GM12873 (cell line): Measurements from ENCODE around the gene PNKD.

ENCODE experiments used
- TF ChIP-seq, protein P1 (sequence below): IDR thresholded peaks from 2 replicates; pipeline ENCODE4 v1.5.1; 2012; ENCODE audit warnings: low read depth, mild to moderate bottlenecking, moderate library complexity, low read length, control low read depth; ENCODE audit not compliant: insufficient read depth; ENCODE audit errors: missing control alignments

PNKD gene

DNA sequence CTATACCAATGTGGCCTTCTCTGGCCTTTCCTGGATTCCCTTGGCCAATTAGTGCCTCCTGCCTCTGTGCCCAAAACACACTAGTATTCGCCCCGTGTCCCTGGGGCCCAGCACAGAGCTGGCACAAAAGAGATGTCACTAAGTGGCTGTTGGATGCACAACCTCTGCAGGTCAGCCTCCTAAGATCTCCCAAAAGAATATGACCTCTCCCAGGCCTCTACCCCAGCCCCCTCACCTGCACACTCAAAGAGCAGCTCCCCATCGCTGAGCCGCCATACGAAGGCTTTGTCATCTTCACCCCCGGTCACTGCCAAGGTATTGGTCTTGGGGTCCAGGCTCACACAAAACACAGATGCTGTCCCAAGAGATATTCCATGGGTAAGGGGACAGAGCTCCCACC is 3.1 kb upstream of the PNKD start:
- TF ChIP-seq, protein P1, sequence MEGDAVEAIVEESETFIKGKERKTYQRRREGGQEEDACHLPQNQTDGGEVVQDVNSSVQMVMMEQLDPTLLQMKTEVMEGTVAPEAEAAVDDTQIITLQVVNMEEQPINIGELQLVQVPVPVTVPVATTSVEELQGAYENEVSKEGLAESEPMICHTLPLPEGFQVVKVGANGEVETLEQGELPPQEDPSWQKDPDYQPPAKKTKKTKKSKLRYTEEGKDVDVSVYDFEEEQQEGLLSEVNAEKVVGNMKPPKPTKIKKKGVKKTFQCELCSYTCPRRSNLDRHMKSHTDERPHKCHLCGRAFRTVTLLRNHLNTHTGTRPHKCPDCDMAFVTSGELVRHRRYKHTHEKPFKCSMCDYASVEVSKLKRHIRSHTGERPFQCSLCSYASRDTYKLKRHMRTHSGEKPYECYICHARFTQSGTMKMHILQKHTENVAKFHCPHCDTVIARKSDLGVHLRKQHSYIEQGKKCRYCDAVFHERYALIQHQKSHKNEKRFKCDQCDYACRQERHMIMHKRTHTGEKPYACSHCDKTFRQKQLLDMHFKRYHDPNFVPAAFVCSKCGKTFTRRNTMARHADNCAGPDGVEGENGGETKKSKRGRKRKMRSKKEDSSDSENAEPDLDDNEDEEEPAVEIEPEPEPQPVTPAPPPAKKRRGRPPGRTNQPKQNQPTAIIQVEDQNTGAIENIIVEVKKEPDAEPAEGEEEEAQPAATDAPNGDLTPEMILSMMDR, result no peak

DNA sequence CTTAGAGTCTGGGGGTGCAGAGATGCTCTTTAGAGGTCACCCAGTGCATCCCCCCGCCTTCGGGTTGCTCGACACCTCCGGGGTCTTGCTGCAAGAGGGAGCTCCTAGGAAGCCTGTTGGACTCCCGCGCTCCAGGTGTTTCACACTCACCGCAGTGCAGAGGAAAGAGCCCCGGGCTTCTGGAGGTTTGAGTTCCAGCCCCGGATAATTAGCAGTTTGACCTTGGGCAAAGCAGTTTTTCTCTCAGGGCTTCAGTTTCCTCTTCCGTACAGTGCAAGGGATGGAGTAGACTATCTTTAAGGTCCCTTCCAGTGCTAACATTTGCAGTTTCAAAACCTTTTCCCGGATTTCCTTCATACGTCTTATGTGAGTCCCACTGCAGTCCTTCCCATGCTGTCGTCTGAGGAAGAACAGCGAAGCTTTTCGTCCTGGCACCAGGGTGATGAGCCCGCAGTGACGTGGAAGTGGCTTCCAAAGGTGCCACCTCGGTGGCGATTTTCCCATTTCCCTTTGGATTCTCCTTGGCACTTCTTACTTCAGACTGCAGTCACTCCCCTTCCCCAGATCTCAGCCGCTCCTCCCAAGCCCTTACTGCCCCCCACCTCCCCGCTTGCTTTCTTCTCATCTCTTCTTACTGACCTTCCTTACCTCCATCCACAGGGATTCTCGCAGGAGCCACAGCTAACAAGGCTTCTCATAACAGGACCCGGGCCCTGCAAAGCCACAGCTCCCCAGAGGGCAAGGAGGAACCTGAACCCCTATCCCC is 585 bp downstream of the PNKD start:
- TF ChIP-seq, protein P1, result no peak

DNA sequence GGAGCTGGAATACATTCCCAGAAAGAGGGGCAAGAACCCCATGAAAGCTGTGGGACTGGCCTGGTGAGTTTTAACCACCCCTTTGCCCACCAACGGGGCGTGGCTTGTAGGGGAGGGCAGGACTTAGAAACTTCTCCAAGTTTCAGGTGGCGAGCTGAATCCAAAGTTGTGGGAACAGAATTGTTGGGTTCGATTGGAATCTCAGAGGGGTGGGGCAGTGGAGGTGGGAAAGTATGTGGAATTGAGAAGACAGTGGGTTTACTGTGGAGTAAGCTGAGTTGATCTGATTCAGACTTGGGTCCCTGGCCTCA is 1.1 kb downstream of the PNKD start:
- TF ChIP-seq, protein P1, result no peak

DNA sequence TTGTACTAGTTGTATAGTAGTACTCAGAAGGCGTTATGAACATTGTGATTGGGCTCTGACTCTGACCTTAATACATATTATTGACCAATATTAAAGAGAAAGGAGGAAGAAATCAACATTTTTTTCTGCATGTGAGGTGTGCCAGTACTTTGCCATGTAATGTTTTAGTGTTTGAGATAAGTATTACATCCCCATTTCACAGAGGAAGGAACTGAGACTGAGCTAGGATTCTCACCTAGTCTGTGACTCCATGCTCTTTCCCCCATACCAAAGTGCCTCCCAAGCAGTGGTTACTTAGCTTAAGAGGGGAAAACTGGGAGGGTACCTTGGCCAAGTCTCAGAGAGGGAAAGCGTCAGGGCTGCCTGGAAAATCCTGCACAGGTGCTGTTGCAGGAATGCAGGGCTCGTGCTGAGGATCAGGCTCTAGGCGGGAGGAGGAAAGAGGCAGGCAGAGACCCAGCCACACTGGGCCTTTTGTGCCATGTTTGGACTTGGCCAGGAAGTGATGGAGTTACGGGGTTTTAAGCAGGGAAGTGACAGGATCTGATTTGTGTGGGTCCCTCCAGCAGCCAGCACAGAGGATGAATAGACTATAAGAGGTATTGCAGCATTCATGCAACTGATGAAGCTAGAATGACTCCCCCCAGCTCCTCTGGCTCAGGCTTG is 1.7 kb downstream of the PNKD start:
- TF ChIP-seq, protein P1, result no peak

DNA sequence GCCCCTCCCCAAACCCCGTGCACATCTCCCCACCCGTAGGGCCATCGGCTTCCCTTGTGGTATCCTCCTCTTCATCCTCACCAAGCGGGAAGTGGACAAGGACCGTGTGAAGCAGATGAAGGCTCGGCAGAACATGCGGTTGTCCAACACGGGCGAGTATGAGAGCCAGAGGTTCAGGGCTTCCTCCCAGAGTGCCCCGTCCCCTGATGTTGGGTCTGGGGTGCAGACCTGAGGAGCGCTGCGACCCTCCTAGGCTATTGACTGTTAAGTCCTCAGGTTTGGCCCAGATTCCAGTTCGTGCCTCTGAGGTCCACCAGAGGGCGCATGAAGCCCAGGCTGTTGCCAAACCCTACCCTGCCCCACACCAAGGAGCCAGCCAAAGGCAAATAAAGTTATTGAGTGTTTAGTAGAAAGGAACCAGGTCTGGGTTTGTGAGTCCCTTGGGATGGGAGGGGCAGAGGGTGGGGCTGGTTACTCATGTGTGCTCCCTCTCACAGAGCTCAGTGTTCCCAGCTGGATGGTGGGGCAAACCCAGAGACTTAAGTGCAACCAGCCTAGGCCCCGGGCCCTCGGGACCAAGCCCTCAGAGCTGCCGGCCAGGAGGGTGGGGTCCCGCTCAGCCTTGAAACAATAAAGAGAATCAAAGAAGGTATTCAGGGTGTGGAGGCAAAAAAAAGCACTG is 2.4 kb downstream of the PNKD start:
- TF ChIP-seq, protein P1, result peak; percentile 95

DNA sequence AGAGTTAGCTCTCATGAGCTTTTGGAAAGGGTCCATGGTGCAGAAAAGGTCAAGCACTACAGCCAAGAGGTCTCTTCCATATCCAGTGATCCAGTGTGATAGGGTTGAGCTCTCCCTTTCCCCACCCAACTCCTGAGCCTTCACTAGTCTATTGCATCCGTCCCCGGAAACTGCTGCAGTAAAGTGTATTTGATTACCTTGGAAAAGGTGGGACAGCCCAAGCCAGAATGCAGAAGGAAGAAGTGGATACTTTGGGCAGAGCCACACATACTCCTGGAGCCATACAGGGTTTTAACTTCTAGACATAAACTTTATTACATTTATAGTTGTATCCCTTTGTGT is 3.6 kb downstream of the PNKD start:
- TF ChIP-seq, protein P1, result no peak

DNA sequence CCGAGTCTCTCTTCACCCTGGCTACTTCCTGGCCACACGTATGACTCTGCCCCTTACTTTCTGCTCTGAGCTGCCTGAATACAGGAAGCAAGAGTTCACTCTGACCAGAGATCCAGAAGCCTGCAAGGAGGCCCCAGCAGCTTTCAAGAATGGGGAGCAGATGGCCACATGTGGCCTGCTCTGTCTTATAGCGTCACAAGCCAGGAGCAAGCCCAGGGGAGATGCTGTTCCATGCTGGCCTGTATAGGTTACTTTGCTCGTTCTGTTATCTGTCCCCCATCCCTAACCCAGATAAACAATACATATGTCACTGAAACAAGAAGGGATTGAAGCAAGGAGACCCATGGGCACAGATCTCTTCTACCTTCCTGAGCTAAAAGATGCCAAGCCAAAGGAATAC is 4.3 kb downstream of the PNKD start:
- TF ChIP-seq, protein P1, result no peak
